HG02759 (cell line): Measurements from ENCODE around the gene CACNA1D.
"Not testable (repeated sequence)": the region's sequence is repeated elsewhere in the genome, so short reads cannot be mapped to it uniquely, and the experiment has no call there.

Experiments used
- ATAC-seq: cut with Tn5 transposase; IDR thresholded peaks from one replicate; pipeline ENCODE4 v1.9.1; 2021; ENCODE audit warnings: mild to moderate bottlenecking, moderate library complexity; ENCODE audit not compliant: unreplicated experiment

CACNA1D gene

DNA sequence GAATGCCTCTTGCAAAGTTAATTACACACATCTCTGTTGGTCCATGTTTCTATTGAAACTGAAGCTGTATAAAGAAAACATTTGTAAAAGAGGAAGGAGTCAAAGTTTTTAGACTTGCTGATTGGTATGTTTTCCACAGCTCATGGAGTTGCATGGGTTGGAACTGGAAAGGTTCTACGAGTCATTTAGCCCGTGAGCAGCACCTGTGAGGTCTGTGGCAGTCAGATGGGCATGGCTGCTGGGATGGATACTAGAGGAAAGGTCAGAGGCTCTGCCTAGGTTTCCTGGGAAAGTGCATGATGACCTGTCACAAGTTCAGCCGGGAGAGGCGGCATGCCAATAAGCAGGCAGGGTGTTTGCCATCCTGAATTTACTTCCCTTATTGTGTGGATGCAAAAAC lies 155.4 kb downstream of the CACNA1D start:
- ATAC-seq: no peak

DNA sequence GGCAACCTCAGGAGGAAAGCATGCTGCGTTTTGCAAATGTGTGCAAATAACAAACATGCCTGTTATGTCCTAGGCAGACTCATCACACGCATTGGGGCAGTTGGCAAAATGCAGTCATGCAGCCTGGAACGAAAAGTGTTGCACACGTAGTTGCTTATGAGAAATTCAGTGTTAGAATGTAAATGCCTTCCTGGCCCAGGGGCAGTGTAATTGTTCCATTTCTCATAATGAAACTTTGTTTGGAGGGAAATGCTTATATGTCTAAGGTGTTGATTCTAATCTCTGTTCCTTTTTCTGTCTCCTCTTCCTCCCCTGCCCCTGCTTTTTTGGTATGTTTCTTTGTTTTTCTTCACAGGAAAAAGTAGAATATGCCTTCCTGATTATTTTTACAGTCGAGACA lies 156.0 kb downstream of the CACNA1D start:
- ATAC-seq: peak; percentile 69

DNA sequence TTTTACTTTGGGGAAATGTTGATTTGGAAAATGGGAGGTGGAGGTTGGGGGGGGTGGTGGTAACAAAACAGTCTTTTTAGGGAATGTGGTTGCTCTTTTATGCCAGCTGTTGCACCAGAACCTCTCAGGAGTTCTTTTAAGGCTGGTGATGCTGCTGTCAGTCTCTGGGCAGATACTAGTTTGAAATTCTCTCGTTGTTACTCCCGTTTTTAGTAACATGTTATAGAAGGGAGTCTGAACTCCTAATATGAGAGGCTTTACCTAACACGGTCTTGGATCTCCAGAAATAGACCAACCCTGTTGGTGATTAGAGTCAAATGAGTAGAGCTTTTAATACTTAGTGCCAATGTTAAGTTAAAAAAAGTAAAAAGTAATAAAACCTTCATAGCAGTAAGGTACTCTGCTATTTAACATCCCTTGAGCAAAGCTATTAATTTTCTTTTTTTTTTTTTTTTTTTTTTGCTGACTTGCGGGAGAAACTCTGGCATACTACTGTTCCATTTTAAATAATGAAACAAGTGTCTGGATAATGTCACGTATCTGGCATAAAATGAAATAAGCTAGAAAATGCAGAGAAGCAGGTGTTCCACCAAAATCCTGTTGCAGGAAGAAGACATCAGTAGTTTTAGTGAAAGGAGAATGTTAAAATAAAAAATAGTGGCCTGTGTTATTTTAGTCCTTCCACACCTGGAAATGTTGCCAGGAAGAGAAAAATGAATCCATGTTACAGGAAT lies 156.7 kb downstream of the CACNA1D start:
- no peak for ATAC-seq

DNA sequence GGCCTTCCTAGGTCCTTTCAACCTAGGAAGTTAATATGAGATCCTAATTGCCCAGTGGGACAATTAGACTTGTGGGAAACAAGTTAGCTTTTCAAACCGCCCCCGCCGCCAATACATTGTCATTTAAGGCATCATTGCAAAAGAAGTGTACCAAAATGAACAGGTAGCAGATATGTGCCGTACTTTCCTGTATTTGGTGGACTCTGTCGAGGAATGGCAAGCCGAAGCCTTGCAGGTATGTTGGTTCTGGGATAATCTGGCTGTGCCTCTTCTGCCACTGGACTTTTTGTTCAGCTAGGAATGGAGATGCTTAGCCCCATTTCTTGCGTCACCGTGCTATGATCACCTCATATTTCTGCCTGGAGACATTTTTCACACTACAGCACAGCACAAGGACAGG lies 157.5 kb downstream of the CACNA1D start:
- ATAC-seq: no peak

DNA sequence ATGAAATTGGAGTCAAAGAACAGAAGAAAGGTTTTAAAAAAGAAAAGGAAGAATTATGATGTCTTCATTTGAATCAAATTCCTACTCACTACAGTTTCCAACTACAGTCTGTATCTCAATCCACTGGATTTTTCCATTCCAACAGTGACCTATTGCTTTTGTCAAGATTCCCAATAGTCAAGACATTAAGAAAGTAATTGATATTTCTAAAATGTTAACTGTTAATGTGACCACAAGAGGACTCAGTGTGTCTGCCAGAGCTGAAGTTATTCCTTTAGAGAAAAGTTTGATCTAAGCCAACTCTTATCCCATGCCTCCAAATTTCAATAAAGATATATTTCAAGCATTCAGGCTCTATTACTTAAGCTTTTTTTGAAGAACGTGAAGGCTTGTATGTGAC lies 163.2 kb downstream of the CACNA1D start:
- no peak for ATAC-seq

DNA sequence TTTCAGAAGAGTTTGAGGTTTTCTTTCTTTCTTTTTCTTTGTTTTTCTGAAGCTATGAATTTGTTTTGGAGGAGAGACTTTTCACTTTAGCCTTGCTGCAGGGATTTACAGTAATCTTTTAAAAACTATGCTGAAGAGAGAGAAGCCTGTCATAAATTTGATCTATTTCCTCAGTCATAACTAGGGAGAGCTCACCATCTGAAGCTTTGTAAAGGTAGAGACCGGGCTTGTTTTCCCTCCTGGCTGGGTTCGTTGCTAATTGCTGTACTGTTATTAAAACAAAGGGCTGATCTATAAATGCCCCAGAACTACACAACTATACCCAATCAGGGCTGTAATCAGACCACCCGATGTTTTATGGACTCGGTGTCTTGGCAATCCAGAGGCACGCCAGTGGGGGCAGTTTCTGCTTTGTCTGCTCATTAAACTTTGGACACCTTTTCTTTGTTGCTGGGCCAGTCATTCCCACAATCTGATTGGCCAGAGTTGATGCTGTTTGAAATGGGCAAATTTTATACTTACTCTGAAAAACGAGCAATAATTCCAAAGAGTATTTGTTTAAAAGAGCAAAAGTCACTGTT lies 164.3 kb downstream of the CACNA1D start:
- no peak for ATAC-seq

DNA sequence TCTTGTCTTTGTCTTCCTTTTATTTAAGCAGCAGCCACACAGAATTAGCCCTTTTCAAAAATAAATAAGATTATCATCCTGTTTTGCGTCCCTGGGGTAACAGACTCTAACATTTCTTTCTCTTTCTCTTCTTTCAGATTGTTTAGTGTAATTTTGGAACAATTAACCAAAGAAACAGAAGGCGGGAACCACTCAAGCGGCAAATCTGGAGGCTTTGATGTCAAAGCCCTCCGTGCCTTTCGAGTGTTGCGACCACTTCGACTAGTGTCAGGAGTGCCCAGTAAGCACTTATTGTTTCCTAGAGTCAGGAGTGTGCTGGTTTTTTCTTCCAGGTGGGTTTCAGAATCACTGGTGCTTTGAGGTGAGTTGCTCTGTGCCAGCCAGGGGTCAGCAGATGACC lies 165.6 kb downstream of the CACNA1D start:
- no peak for ATAC-seq

DNA sequence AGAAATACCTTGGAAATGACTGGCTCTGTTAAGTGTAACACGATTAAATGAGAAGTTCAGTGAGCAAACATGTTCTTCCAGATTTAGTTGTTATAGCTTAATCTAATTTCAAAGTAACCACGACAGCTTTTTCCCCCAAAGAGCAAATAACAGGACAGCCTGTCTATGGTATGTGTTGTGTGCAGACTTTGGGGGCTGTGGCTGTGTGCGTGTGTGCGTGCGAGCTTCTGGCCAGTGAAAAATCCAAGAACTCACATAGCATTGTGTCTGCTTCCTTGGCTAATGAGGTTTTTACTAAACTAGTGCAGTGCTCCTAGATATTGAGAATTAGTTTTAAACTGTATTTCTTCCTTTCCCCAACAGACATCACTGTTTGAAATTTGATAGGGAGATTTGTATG lies 167.1 kb downstream of the CACNA1D start:
- no peak for ATAC-seq

DNA sequence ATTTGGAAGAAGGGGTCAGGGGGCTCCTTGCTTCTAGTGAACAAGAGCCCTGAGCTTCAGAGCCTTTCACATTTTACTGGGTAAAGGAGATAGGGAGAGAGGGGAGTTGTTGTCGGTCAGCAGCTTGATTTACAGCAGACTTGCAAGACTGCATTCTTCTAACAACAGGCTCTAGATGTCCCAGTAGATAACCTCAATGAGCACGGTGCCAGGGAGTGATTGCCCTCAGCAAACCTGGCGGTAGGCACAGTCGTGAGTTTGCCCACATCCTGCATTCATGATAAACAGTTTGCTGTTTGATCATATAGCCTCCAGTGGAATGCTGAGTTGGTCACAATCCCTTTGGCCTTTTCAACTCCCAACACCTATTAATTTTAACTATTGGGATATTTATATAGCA lies 170.4 kb downstream of the CACNA1D start:
- not testable (repeated sequence) for ATAC-seq

DNA sequence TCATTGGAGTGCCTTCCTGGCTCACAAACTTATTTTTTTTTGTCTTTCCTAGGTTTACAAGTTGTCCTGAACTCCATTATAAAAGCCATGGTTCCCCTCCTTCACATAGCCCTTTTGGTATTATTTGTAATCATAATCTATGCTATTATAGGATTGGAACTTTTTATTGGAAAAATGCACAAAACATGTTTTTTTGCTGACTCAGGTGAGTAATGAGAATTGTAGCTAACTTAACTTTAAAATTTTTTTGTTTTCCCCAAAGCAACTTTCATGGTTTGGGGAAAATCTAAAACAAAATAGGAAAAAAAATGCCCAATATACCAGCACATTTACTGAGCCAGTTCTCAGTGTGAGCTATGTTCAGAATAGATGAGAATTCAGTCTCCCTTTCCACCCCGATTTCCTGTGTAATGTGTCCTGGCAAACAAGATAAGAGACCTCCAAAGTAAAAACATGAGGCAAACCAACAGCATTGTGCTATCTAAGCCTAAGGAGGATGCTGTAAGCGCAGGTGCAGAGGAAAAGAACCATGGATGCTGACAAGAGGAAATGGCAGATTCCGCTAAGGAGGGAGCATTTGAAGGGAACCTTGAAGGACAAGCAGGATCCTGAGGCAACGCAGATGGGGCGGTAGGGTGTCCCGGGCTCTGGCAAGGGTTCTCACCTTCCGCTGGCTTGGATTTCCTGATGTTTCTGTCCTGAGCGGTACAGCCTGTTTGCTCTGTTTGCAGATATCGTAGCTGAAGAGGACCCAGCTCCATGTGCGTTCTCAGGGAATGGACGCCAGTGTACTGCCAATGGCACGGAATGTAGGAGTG lies 171.4 kb downstream of the CACNA1D start:
- no peak for ATAC-seq

DNA sequence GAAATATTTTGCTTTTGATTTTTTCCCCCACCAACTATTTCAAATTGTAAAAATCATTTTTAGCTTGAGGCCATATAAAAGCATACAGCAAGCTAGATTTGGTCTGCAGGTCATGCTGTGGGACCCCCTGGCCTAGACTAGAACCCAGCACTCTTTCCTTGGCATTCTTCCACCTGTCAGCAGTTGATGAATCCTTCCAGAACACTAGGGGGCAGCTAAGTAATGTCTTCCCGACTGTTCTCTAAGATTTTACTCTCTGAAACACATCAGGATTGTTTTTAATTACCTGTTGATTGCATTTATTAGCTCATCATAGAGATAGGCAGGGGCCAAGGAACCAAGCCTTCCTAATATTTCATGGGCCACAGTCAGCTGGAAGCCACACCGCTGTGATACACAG lies 174.5 kb downstream of the CACNA1D start:
- no peak for ATAC-seq

DNA sequence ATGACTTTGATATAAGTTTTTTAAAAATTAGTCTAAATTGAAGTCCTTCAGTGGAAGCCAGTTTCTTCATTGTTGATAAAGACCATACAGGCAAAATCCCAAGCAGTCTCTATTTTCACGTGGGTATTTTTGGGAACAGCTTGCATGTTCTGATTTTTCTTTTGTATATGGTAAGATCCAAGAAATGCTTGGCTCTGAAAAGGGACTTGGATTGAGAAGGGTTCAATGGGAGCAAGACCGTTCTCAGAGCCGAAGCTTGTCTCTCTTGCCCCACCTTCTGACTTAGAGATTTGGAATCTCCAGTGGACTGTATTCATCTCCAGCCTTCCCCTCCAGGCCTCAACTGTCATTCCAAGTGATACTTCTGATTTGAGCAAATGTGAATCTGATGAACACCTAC lies 176.3 kb downstream of the CACNA1D start:
- ATAC-seq: no peak

DNA sequence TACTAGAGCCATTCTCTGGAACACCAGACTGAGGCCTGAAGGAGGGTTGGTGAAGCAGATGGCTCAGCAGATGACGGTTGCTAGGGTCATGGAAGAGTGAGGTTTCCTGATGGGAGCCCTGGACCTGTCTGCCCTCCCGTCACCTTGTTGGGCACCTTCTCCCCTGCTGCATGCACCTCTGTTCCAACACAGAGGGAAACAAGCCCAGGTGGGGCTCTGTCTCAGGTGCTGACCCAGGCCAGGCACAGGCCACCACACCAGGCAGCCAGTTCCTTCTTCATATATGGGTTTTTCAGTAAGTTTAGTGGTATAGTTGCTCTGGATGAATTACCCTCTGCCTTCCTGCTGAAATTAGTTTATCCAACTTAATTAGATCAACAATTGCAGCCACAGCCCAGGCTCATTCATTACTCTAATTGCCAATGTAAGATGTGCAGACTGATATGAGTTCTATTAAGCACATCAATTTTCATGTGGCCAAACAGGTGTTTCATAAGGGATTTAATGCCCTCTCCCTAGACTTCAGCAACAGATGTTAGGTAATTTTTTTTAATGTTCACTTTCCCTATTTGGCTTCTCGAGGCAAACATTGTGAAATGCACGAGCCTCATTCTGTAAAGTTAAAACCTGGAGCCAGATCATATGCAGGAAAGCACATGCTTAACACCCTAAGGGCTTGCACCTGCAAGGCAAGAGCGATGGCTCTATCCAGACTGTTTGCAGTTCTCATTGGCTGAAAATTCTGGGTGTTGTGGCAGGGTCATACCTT lies 177.0 kb downstream of the CACNA1D start:
- no peak for ATAC-seq

DNA sequence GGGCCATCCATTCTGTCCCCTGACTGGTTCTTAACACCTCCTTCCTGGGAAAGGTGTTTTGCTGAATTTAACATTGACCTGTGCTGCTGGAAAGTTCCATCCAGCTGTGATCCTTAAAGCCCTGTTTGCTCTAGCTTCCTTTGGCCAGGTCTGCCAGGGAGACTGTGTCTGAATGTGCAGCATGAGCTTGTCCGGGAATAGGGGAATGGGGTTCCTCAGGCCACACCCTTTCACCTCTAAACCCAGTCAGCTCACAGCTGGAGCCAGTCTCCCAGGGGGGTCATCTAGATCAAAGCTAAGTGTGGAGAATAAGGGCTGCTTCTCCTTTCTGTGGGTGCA lies 177.5 kb downstream of the CACNA1D start:
- no peak for ATAC-seq

DNA sequence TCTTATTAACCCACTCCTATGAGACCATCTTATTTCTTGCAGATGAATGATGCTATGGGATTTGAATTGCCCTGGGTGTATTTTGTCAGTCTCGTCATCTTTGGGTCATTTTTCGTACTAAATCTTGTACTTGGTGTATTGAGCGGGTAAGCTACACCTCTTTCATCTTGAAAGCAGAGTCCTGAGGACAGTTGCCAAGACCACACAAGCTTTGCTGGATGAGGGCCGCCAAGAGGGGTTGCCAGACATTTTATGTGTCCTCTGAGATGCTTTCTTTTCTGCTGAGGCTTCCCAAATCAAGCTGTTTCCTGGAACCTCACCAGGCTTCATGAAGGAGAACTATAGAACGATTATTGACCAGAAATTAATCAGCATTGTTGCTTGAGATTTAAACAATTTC lies 178.6 kb downstream of the CACNA1D start:
- no peak for ATAC-seq

DNA sequence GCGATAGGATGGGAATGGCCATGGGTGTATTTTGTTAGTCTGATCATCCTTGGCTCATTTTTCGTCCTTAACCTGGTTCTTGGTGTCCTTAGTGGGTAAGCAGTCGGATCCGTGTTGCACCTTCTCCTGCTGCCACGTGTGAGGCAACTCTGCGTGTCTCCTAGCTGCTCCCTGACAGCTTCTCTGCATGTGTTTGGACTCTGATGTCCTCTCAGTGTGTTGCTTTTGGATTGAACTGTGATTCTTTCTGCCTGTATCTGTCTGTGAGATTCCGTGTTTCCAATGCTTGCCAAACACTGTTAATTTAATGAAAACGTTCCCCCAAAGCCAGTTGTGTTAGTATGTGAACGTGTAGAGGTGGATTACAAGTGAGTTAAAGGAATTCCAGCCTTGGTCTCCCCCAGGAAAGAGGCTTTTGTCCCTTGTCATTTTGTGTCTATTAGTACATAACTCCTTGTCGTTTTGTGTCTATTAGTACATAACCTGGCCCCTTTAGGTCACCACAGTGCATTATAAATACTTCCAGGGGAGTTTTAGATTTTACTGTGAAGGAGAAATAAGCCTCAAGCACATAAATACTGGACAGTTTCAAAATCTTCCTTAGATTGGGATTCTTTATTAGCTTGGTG lies 179.4 kb downstream of the CACNA1D start:
- no peak for ATAC-seq

DNA sequence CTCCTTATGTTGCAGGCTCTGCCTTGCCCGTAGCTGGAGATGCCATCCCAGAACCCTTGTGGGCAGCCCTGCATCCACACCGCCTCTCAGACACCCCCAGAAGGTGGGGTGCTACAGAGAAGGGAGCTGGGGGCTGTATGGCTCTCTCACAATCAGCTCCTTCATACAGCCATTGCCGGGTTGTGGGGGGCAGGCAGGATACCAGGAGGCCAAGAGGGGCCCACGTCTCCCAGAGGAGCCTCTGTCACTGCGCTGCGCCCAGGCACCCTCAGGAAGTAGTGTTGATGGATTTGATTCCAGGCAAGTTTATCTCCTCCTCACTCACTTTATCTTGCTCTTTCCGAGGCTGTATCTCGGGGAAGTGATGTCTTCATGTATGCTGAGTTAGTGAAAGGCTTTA lies 180.2 kb downstream of the CACNA1D start:
- no peak for ATAC-seq

DNA sequence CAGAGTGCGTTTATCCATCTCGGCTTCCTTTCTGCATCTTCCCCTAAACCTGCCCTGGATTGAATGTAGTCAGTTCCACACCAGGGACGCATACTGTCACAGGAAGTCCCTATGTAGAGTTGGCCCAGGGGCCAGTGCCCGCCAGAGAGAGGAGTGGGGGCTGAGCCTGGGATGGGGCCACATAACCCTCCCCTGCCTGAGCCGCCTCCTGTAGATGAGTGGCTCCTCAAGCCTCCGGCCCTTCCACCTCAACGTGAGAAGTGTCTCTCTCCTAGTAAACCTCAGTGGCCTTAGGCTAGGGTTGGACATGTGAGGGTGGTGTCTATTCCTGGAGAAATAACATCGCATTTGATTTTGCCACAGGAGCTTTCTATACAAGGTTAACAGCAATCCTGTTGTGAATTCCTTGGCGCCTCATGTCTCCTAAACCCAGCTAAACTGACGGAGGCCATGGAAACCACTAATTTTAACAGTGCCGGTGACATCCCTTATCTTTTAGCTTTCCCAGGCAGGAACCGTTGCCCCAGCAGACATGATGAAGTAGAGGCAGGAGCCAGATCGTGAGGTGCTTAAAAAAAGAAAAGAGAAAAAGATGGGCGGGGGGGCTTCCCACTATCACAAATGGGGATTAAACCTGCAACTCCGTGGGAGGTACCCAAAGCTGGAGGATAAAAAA lies 180.7 kb downstream of the CACNA1D start:
- no peak for ATAC-seq

DNA sequence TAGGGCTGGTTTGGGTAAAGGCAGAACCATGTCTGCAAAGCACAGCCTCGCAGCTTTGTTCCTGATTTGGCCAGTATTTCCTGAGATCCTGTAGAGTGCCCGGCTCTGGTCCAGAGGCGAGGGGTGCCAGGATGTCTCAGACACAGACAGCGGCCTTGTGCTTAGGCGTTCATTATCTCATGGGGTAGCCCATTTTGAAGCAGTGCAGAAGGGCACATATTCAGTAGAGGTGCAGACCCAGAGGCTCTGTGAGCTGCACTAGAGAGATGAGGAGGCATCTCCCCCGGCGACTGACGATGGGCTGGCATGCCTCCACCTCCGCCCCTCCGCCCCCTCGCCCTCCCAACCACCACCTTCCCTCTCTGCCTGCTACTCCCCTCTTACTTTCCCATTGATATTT lies 181.5 kb downstream of the CACNA1D start:
- ATAC-seq: no peak

DNA sequence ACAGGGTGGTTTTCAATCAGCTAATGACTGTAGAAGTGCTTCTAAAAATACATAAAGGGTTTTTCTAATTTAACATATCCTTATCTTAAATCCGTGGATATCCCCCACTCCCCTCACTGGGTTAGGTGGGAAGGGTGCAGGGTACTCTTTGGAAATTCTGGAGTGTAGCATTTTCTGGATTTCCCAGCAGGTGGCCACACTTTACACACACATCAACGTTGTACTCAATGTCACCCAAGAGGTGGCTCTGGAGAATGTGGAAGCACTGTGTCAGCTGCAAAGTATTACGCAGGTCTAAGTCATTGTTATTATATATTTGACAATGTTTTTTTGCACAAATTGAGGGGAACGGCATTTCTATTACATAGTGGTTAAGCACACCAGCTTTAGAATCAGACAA lies 183.0 kb downstream of the CACNA1D start:
- ATAC-seq: no peak
